Aorta (tissue), 5 donors: Measurements from ENCODE around the gene CTCF. TPM values are rescaled to one million over a fixed set of nuclear protein-coding genes. Genes with fewer than 3 reads are reported as not detected.

ENCODE experiments used
- ATAC-seq: fragments of 200-7000 bp; cut with Tn5 transposase; one replicate; pipeline ENCODE4 v1.9.1; 2022; ENCODE audit warnings: moderate library complexity; ENCODE audit not compliant: low FRiP score
- DNase-seq, 2 donors: peaks; one replicate each; pipeline ENCODE4 v3.0.0-alpha.2; 2020
- H3K27ac ChIP-seq, 2 donors: one replicate each; pipeline ENCODE4 v1.5.1; 2013; ENCODE audit warnings: low read length in 2 of 2, mild to moderate bottlenecking in 2 of 2, moderate library complexity in 2 of 2, control low read depth in 1 of 2, inconsistent platforms in 1 of 2, low read depth in 1 of 2
- H3K27me3 ChIP-seq, 2 donors: one replicate each; pipeline ENCODE4 v1.6.1; 2013; ENCODE audit warnings: control low read depth in 1 of 2, low read length in 1 of 2, mild to moderate bottlenecking in 1 of 2, moderate library complexity in 1 of 2; ENCODE audit not compliant: insufficient read depth in 2 of 2, control insufficient read depth in 1 of 2
- H3K36me3 ChIP-seq, 2 donors: one replicate each; pipeline ENCODE4 v1.6.1; 2013; ENCODE audit warnings: control low read depth in 1 of 2, low read length in 1 of 2, mild to moderate bottlenecking in 1 of 2; ENCODE audit not compliant: insufficient read depth in 2 of 2, control insufficient read depth in 1 of 2
- H3K4me1 ChIP-seq, 2 donors: one replicate each; pipeline ENCODE4 v1.6.1; 2013; ENCODE audit warnings: low read length in 2 of 2, control low read depth in 1 of 2, mild to moderate bottlenecking in 1 of 2, moderate library complexity in 1 of 2; ENCODE audit not compliant: insufficient read depth in 2 of 2, control insufficient read depth in 1 of 2
- H3K4me3 ChIP-seq, 2 donors: one replicate each; pipeline ENCODE4 v1.5.1; 2013; ENCODE audit warnings: low read length in 2 of 2, control low read depth in 1 of 2, mild to moderate bottlenecking in 1 of 2
- H3K9me3 ChIP-seq: one replicate; pipeline ENCODE4 v1.6.1; 2013; ENCODE audit warnings: mild to moderate bottlenecking, low read length; ENCODE audit not compliant: control insufficient read depth
- WGBS, 2 donors: extraction: QIAGEN DNeasy Blood & Tissue Kit; methylation state at CpG; one replicate each; pipeline ENCODE4 v1.1.7; 2013; 5-methylcytosine and 5-hydroxymethylcytosine counted together
- intact Hi-C, 2 donors: fragments of 100-400 bp; cut with DNase I; formaldehyde crosslinking; loops; one replicate each; pipeline versions ENCODE4 v1.14.2 to v1.15.0; 2022
- polyA plus RNA-seq, 2 donors: library from polyadenylated mRNA; stranded (reverse); fragments of 200-250 nt; gene quantifications; one replicate each; pipeline ENCODE4 v1.2.3, GENCODE V29; 2013
- total RNA-seq, 2 donors: library from RNA; stranded (reverse); fragmentation: NEBNext Ultra II Directional; extraction: Animal tissue kit (Norgen Biotek cat#: 25700); gene quantifications; one replicate each; pipeline ENCODE4 v1.2.1, GENCODE V29; 2021
- donor health status: healthy with polysubstance abuse.
- donor health status: Bipolar disorder and iron deficiency.
- donor health status: DM: no; HTN: no; CAD: no.
- donor health status: DM: no; HTN: no; CAD: no.
- donor health status: DM: yes; HTN: yes; CAD: no.

The CTCF gene
- total and polyA plus RNA-seq, 4 donors, result 16.5 to 35.8 (median 27.1) TPM

GRCh38 chr16:67551972-67552371 lies 10.4 kb upstream of the CTCF start:
- H3K27ac ChIP-seq, result no peak overlapping the region
- no peak overlapping the region for H3K4me3 ChIP-seq
- no peaks in the 10 kb centered on the region for H3K9me3 ChIP-seq
- intact Hi-C loops, result no loop called here
- no peaks in the 10 kb centered on the region for H3K4me1 ChIP-seq
- no peak for DNase-seq
- no peaks in the 10 kb centered on the region for H3K27me3 ChIP-seq
- ATAC-seq, result no peak
- 91 to 95% methylated on average over 2 of the region's 2 CpGs for WGBS, 2 donors
- H3K36me3 ChIP-seq, result no peaks in the 10 kb centered on the region

GRCh38 chr16:67552476-67552875 lies 9.8 kb upstream of the CTCF start:
- ATAC-seq (no peak), DNase-seq (no peak)
- H3K4me1 ChIP-seq, result no peaks in the 10 kb centered on the region
- WGBS, 2 donors, result 64 to 65% methylated on average over 4 of the region's 4 CpGs
- no peak overlapping the region for H3K27ac ChIP-seq
- no peak overlapping the region for H3K4me3 ChIP-seq
- H3K27me3 ChIP-seq, result no peaks in the 10 kb centered on the region
- no peaks in the 10 kb centered on the region for H3K36me3 ChIP-seq
- no peaks in the 10 kb centered on the region for H3K9me3 ChIP-seq
- intact Hi-C loops, result no loop called here

GRCh38 chr16:67555795-67556212 lies 6.5 kb upstream of the CTCF start:
- WGBS, 2 donors, result 77 to 79% methylated on average over 3 of the region's 3 CpGs

GRCh38 chr16:67558859-67559258 lies 3.5 kb upstream of the CTCF start:
- DNase-seq (peak in 1 of 2 donors; percentile 10), ATAC-seq (no peak)
- Histone ChIP-seq H3K27me3 (no peaks in the 10 kb centered on the region), H3K27ac (no peak overlapping the region), H3K36me3 (no peaks in the 10 kb centered on the region), H3K9me3 (no peaks in the 10 kb centered on the region), H3K4me1 (no peaks in the 10 kb centered on the region), H3K4me3 (no peak overlapping the region)
- intact Hi-C loops, result no loop called here
- WGBS, 2 donors, result 82 to 94% methylated on average over 1 of the region's 1 CpG

More at GRCh38 chr16:67555795-67556212, 6.5 kb upstream of the CTCF start:
- Histone ChIP-seq H3K27ac (no peak overlapping the region), H3K27me3 (no peaks in the 10 kb centered on the region), H3K4me1 (no peaks in the 10 kb centered on the region), H3K36me3 (no peaks in the 10 kb centered on the region), H3K4me3 (no peak overlapping the region), H3K9me3 (no peaks in the 10 kb centered on the region)
- ATAC-seq, result no peak
- intact Hi-C loops, result no loop called here
- DNase-seq, result no peak

- DNase-seq (peak in 1 of 2 donors; percentile 9), ATAC-seq (no peak)
- WGBS, 2 donors, result 78 to 86% methylated on average over 8 of the region's 8 CpGs
- H3K4me1 ChIP-seq, result no peaks in the 10 kb centered on the region
- no peak overlapping the region for H3K4me3 ChIP-seq
- H3K9me3 ChIP-seq, result no peaks in the 10 kb centered on the region
- H3K36me3 ChIP-seq, result no peaks in the 10 kb centered on the region
- no peak overlapping the region for H3K27ac ChIP-seq
- no peaks in the 10 kb centered on the region for H3K27me3 ChIP-seq
- intact Hi-C loops, result loop anchor here in 1 of 2 donors (5.0 kb wide), 2 partner anchors 34 to 101 kb away; partner anchors contain the start of genes ACD, PARD6A and RIPOR1
Observed at GRCh38 chr16:67560827-67561342, 1.4 kb upstream of the CTCF start.

GRCh38 chr16:67561501-67561823 lies 864 bp upstream of the CTCF start:
- no peaks in the 10 kb centered on the region for H3K9me3 ChIP-seq
- peak overlapping the region in 1 of 2 donors; percentile 64 for H3K27ac ChIP-seq
- peak; percentile 1 for ATAC-seq
- 2 to 3% methylated on average over 8 of the region's 8 CpGs for WGBS, 2 donors
- H3K27me3 ChIP-seq, result no peaks in the 10 kb centered on the region
- H3K36me3 ChIP-seq, result no peaks in the 10 kb centered on the region
- no peaks in the 10 kb centered on the region for H3K4me1 ChIP-seq
- DNase-seq, result no peak
- intact Hi-C loops, result loop anchor here in 1 of 2 donors (5.0 kb wide), 2 partner anchors 34 to 101 kb away; partner anchors contain the start of genes ACD, PARD6A and RIPOR1
- H3K4me3 ChIP-seq, result peak overlapping the region; percentile 9 to 37

GRCh38 chr16:67561824-67562525 lies 351 bp upstream of the CTCF start:
- H3K4me1 ChIP-seq, result no peaks in the 10 kb centered on the region
- intact Hi-C loops, result loop anchor here (1.0 to 5.0 kb wide), 5 partner anchors 33 to 105 kb away; partner anchors contain the start of genes ACD (in 2 of the 2), PARD6A (in 2 of the 2) and RIPOR1 (in 2 of the 2)
- no peaks in the 10 kb centered on the region for H3K36me3 ChIP-seq
- no peaks in the 10 kb centered on the region for H3K27me3 ChIP-seq
- DNase-seq (peak; percentile 98 to 99), ATAC-seq (peak; percentile 95)
- no peaks in the 10 kb centered on the region for H3K9me3 ChIP-seq
- H3K4me3 ChIP-seq, result peak overlapping the region; percentile 77 to 81
- peak overlapping the region in 1 of 2 donors; percentile 64 for H3K27ac ChIP-seq
- WGBS, 2 donors, result 0% methylated on average over 37 to 76 of the region's 76 CpGs

GRCh38 chr16:67562918-67563707 lies 787 bp downstream of the CTCF start:
- Histone ChIP-seq H3K27me3 (no peaks in the 10 kb centered on the region), H3K9me3 (no peaks in the 10 kb centered on the region), H3K4me3 (peak overlapping the region; percentile 77 to 81), H3K36me3 (no peaks in the 10 kb centered on the region), H3K27ac (peak overlapping the region; percentile 57 to 81), H3K4me1 (no peaks in the 10 kb centered on the region)
- intact Hi-C loops, result loop anchor here (1.0 to 5.0 kb wide), 5 partner anchors 34 to 104 kb away; partner anchors contain the start of genes ACD (in 2 of the 2), PARD6A (in 2 of the 2) and RIPOR1 (in 2 of the 2)
- DNase-seq (peak; percentile 76 to 90), ATAC-seq (peak; percentile 45)
- WGBS, 2 donors, result 0% methylated on average over 61 to 96 of the region's 96 CpGs
